HepG2 (cell line): ENCODE results near the gene IL21R. TPM values are rescaled to one million over a fixed set of nuclear protein-coding genes. Genes with fewer than 3 reads are reported as not detected.

Experiments used
- ARID5B ChIP-seq: IDR thresholded peaks from 2 replicates; pipeline ENCODE4 v1.4.0; 2020; ENCODE audit warnings: mild to moderate bottlenecking, missing genetic modification reagents
- FOSL2 ChIP-seq: sonication (generic); formaldehyde crosslinking; IDR thresholded peaks from 2 replicates; pipeline ENCODE4 v1.4.0; 2020; ENCODE audit warnings: missing genetic modification reagents
- MAX ChIP-seq: IDR thresholded peaks from 2 replicates; pipeline ENCODE4 v1.6.1; 2012; ENCODE audit warnings: inconsistent platforms
- MAZ ChIP-seq, 2 experiments: sonication (generic) in 1 of 2; formaldehyde crosslinking in 1 of 2; IDR thresholded peaks; 2 replicates each; pipeline versions ENCODE4 v1.5.0 to v1.6.1; 2012 to 2020; ENCODE audit warnings: low read depth in 2 of 2, mild to moderate bottlenecking in 2 of 2, borderline replicate concordance in 1 of 2, improper control_type of control experiment in 1 of 2, low read length in 1 of 2, missing genetic modification reagents in 1 of 2, moderate library complexity in 1 of 2
- NR2C2 ChIP-seq: sonication (generic); formaldehyde crosslinking; IDR thresholded peaks from 2 replicates; pipeline ENCODE4 v1.4.0; 2020; ENCODE audit warnings: missing genetic modification reagents, mild to moderate bottlenecking, moderate library complexity, borderline replicate concordance
- SAP130 ChIP-seq: IDR thresholded peaks from 2 replicates; pipeline ENCODE4 v1.6.1; 2016; ENCODE audit warnings: low read depth
- ZFP90 ChIP-seq: sonication (generic); formaldehyde crosslinking; IDR thresholded peaks from 2 replicates; pipeline ENCODE4 v1.8.0; 2022; ENCODE audit warnings: missing genetic modification reagents, mild to moderate bottlenecking, inconsistent platforms, borderline replicate concordance
- ZNF225 ChIP-seq: sonication (generic); formaldehyde crosslinking; IDR thresholded peaks from 2 replicates; pipeline ENCODE4 v1.4.0; 2020; ENCODE audit warnings: mild to moderate bottlenecking, missing genetic modification reagents
- ZNF484 ChIP-seq: sonication (generic); formaldehyde crosslinking; IDR thresholded peaks from 2 replicates; pipeline ENCODE4 v1.5.1; 2020; ENCODE audit warnings: mild to moderate bottlenecking, low read depth, missing genetic modification reagents, borderline replicate concordance
- ZNF761 ChIP-seq: sonication (generic); formaldehyde crosslinking; conservative IDR thresholded peaks from 2 replicates; pipeline ENCODE4 v1.4.0; 2020; ENCODE audit warnings: mild to moderate bottlenecking, missing genetic modification reagents
- polyA plus RNA-seq, 8 experiments: library from polyadenylated mRNA; depleted of rRNA in 3 of 8; stranded (reverse) in 7 of 8; unstranded in 1 of 8; fragments of >200 nt; fragmentation: Illumina TruSeq in 4 of 8; extraction: Trizol in 4 of 8; gene quantifications; 2 replicates each; pipeline versions ENCODE4 v1.2.1 to v1.2.3, GENCODE V29; 2011 to 2016; ENCODE audit warnings: low read depth in 4 of 8, missing spikeins in 1 of 8, mixed read lengths in 1 of 8; ENCODE audit not compliant: insufficient read depth in 1 of 8
- total RNA-seq, 5 experiments: library from RNA; depleted of rRNA; stranded (reverse); fragments of >200 nt; fragmentation: Illumina TruSeq; extraction: Trizol; gene quantifications; 2 replicates each; pipeline ENCODE4 v1.2.3, GENCODE V29; 2016; ENCODE audit warnings: low read depth in 1 of 5
- TF ChIP-seq, protein P1 (sequence below): sonication (generic); formaldehyde crosslinking; IDR thresholded peaks from 2 replicates; pipeline ENCODE4 v1.8.0; 2022; ENCODE audit warnings: mild to moderate bottlenecking, missing genetic modification reagents; ENCODE audit not compliant: insufficient replicate concordance
- TF ChIP-seq, protein P2 (sequence below): sonication (generic); IDR thresholded peaks from 2 replicates; pipeline ENCODE4 v1.6.1; 2016; ENCODE audit warnings: low read depth, borderline replicate concordance
- TF ChIP-seq, protein P3 (sequence below): sonication (generic); formaldehyde crosslinking; IDR thresholded peaks from 2 replicates; pipeline ENCODE4 v1.5.1; 2020; ENCODE audit warnings: mild to moderate bottlenecking, missing genetic modification reagents, moderate library complexity

Gene IL21R
- total and polyA plus RNA-seq, 2 of the 13 experiments (the other 11 are each of a cell fraction or from before 2014, with no cell fraction given), result 0.49 to 0.64 TPM

DNA sequence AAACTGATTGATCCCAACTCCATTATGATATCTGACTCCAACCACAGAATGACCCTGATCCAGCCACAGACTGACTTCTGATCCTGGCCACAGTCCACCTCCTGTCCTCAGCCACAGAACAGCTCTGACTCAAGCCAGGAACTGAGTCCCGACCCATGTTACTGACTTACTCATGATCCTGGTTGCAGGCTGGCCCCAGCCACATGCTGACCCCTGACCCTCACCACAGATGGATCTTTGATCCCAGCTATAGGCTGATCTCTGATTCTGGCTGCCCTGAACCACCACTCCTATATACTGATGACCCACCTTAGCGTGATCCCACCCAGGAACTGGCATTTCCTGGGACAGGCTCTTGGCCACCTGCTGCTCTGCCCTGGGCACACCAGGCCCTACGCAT lies 32.2 kb upstream of the IL21R start (continued):
- TF ChIP-seq ZNF225 (peak; percentile 40; the same call in 1 of the 2 replicates), ZNF484 (no peak), FOSL2 (peak; percentile 53), ARID5B (CRISPR knock-in tag) (peak; percentile 29; the same call in 1 of the 2 replicates), ZFP90 (CRISPR knock-in tag) (no peak), NR2C2 (peak; percentile 79), MAZ (IDR thresholded peaks at IDR 0.05; ENCODE audit: borderline replicate concordance, low read depth, low read length) (no peak), MAZ (CRISPR knock-in tag; IDR thresholded peaks at IDR 0.05; ENCODE audit: low read depth) (no peak), ZNF761 (CRISPR knock-in tag) (no peak), MAX (peak; percentile 64; the same call in 1 of the 2 replicates), SAP130 (CRISPR knock-in tag) (peak; percentile 44; the same call in 1 of the 2 replicates)
- TF ChIP-seq, protein P1, sequence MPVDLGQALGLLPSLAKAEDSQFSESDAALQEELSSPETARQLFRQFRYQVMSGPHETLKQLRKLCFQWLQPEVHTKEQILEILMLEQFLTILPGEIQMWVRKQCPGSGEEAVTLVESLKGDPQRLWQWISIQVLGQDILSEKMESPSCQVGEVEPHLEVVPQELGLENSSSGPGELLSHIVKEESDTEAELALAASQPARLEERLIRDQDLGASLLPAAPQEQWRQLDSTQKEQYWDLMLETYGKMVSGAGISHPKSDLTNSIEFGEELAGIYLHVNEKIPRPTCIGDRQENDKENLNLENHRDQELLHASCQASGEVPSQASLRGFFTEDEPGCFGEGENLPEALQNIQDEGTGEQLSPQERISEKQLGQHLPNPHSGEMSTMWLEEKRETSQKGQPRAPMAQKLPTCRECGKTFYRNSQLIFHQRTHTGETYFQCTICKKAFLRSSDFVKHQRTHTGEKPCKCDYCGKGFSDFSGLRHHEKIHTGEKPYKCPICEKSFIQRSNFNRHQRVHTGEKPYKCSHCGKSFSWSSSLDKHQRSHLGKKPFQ (CRISPR knock-in tag), result no peak
- TF ChIP-seq, protein P2, sequence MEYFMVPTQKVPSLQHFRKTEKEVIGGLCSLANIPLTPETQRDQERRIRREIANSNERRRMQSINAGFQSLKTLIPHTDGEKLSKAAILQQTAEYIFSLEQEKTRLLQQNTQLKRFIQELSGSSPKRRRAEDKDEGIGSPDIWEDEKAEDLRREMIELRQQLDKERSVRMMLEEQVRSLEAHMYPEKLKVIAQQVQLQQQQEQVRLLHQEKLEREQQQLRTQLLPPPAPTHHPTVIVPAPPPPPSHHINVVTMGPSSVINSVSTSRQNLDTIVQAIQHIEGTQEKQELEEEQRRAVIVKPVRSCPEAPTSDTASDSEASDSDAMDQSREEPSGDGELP, result 0 out of 2 replicates have a peak, but pooled peaks have one; percentile 23
- TF ChIP-seq, protein P3, sequence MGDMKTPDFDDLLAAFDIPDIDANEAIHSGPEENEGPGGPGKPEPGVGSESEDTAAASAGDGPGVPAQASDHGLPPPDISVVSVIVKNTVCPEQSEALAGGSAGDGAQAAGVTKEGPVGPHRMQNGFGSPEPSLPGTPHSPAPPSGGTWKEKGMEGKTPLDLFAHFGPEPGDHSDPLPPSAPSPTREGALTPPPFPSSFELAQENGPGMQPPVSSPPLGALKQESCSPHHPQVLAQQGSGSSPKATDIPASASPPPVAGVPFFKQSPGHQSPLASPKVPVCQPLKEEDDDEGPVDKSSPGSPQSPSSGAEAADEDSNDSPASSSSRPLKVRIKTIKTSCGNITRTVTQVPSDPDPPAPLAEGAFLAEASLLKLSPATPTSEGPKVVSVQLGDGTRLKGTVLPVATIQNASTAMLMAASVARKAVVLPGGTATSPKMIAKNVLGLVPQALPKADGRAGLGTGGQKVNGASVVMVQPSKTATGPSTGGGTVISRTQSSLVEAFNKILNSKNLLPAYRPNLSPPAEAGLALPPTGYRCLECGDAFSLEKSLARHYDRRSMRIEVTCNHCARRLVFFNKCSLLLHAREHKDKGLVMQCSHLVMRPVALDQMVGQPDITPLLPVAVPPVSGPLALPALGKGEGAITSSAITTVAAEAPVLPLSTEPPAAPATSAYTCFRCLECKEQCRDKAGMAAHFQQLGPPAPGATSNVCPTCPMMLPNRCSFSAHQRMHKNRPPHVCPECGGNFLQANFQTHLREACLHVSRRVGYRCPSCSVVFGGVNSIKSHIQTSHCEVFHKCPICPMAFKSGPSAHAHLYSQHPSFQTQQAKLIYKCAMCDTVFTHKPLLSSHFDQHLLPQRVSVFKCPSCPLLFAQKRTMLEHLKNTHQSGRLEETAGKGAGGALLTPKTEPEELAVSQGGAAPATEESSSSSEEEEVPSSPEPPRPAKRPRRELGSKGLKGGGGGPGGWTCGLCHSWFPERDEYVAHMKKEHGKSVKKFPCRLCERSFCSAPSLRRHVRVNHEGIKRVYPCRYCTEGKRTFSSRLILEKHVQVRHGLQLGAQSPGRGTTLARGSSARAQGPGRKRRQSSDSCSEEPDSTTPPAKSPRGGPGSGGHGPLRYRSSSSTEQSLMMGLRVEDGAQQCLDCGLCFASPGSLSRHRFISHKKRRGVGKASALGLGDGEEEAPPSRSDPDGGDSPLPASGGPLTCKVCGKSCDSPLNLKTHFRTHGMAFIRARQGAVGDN (CRISPR knock-in tag), result peak; percentile 35; the same call in 1 of the 2 replicates
